ENCODE measurements around the gene TPD52L1. TPM values are rescaled to one million over a fixed set of nuclear protein-coding genes. Genes with fewer than 3 reads are reported as not detected.

Gene TPD52L1
- total and polyA plus RNA-seq, 2 experiments from 2014 or later = 171 to 182 TPM

DNA sequence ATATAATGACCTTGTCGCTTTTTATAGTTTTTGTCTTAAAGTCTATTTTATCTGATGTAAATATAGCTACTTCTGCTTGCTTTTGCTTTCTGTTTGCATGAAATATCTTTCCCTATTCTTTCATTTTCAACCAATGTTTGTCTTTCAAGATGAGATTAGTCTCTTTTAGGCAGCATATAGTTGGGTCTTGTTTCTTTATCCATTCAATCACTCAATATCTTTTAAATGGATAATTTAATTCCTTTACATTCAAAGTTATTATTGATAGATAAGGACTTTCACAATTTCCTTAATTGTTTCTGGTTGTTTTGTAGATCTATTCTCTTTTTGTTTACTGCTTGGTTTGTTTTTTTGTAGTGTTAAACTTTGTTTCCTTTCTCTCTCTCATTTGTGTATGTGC is 43.5 kb upstream of the TPD52L1 start:
- no peaks in the 10 kb centered on the region for H3K36me3 ChIP-seq (replicated peaks; ENCODE audit: insufficient read depth, low read depth)
- peaks cover 14% of the 10 kb centered on the region for H3K9me3 ChIP-seq (ENCODE audit: low read depth)
- H3K4me1 ChIP-seq (ENCODE audit: insufficient read depth) = no peaks in the 10 kb centered on the region
- DNase-seq (ENCODE audit: low spot score) = no peak
- no peak overlapping the region for H2AFZ ChIP-seq
- no peak overlapping the region for H3K27ac ChIP-seq
- no peak overlapping the region for H3K4me3 ChIP-seq
- H3K4me2 ChIP-seq = no peak overlapping the region
- TF ChIP-seq, protein P1, sequence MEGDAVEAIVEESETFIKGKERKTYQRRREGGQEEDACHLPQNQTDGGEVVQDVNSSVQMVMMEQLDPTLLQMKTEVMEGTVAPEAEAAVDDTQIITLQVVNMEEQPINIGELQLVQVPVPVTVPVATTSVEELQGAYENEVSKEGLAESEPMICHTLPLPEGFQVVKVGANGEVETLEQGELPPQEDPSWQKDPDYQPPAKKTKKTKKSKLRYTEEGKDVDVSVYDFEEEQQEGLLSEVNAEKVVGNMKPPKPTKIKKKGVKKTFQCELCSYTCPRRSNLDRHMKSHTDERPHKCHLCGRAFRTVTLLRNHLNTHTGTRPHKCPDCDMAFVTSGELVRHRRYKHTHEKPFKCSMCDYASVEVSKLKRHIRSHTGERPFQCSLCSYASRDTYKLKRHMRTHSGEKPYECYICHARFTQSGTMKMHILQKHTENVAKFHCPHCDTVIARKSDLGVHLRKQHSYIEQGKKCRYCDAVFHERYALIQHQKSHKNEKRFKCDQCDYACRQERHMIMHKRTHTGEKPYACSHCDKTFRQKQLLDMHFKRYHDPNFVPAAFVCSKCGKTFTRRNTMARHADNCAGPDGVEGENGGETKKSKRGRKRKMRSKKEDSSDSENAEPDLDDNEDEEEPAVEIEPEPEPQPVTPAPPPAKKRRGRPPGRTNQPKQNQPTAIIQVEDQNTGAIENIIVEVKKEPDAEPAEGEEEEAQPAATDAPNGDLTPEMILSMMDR (IDR thresholded peaks at IDR 0.05; ENCODE audit: poor library complexity) = no peak
- no peak for TF ChIP-seq EZH2phosphoT487 (IDR thresholded peaks at IDR 0.05; ENCODE audit: low read depth, severe bottlenecking, unreplicated experiment)
- no peak for TF ChIP-seq EZH2 (IDR thresholded peaks at IDR 0.05; ENCODE audit: borderline replicate concordance)
- H3K79me2 ChIP-seq = no peaks in the 10 kb centered on the region
- 88% methylated on average over 1 of the region's 1 CpG for WGBS (ENCODE audit: low lambda C conversion rate, missing lambda C conversion rate)
- H3K27me3 ChIP-seq = no peaks in the 10 kb centered on the region
- no peaks in the 10 kb centered on the region for H4K20me1 ChIP-seq (ENCODE audit: insufficient read depth, poor library complexity, severe bottlenecking)
- H3K9me2 ChIP-seq (replicated peaks; ENCODE audit: insufficient read depth) = no peaks in the 10 kb centered on the region

DNA sequence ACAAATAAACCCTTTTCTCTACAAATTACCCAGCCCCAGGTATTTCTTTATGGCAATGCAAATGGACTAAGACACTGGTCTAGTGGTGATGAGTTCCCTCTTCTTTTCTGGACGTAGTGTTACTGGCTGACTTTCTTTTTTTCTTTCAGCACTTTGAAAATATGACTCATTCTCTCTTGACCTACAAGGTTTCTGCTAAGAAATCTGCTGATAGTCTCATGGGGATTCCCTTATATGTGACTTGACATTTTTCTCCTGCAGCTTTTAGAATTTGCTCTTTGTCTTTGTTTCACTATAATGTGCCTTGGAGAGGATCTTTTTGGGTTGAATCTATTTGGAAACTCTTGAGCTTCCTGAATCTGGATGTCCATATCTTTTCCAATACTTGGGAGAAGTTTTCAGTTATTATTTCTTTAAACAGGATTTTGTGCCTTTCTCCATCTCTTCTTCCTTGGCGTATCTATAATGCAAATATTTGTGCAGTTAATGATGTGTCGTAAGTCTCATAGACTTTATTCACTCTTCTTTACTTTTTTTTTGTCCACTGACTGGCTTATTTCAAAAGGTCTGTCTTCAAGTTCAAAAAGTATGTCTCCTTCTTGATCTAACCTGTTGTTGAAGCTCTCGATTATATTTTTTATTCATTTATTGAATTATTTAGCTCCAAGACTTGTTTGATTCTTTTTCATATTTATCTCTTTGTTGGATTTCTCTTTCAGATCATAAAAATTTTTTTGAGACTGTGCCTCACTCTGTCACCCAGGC is 42.2 kb upstream of the TPD52L1 start:
- Histone ChIP-seq H3K9me3 (ENCODE audit: low read depth) (peaks cover 14% of the 10 kb centered on the region), H3K36me3 (replicated peaks; ENCODE audit: insufficient read depth, low read depth) (no peaks in the 10 kb centered on the region), H3K4me1 (ENCODE audit: insufficient read depth) (no peaks in the 10 kb centered on the region), H2AFZ (no peak overlapping the region), H3K79me2 (no peaks in the 10 kb centered on the region), H3K4me3 (no peak overlapping the region), H3K9me2 (replicated peaks; ENCODE audit: insufficient read depth) (no peaks in the 10 kb centered on the region), H4K20me1 (ENCODE audit: insufficient read depth, poor library complexity, severe bottlenecking) (no peaks in the 10 kb centered on the region), H3K4me2 (no peak overlapping the region), H3K27me3 (no peaks in the 10 kb centered on the region), H3K27ac (no peak overlapping the region)
- TF ChIP-seq EZH2phosphoT487 (IDR thresholded peaks at IDR 0.05; ENCODE audit: low read depth, severe bottlenecking, unreplicated experiment) (no peak), EZH2 (IDR thresholded peaks at IDR 0.05; ENCODE audit: borderline replicate concordance) (no peak)
- TF ChIP-seq, protein P1 (IDR thresholded peaks at IDR 0.05; ENCODE audit: poor library complexity) = no peak
- no peak for DNase-seq (ENCODE audit: low spot score)
- WGBS (ENCODE audit: low lambda C conversion rate, missing lambda C conversion rate) = 85% methylated on average over 4 of the region's 4 CpGs

DNA sequence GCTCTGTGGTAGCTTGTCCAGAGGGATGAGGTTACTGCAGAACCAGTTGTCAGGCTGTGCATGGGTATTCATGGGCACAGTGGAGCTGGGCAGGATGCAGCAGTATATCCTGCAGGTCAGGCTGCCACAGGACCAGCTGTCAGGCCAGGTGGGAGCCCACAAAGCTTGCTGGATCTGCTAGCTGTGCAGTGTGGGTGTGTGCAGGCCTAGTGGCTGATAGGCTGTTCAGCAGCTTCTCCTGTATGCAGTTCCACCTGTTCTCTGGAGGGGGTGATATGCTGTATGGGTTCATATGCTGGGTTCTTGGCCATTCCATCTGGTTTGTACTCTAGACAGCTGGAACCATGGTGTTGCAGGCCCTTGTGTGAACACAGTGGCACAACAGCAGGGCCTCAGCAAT is 40.6 kb upstream of the TPD52L1 start:
- Histone ChIP-seq H2AFZ (no peak overlapping the region), H3K9me3 (ENCODE audit: low read depth) (peaks cover 14% of the 10 kb centered on the region), H3K4me1 (ENCODE audit: insufficient read depth) (no peaks in the 10 kb centered on the region), H3K27me3 (no peaks in the 10 kb centered on the region), H3K79me2 (no peaks in the 10 kb centered on the region), H3K9me2 (replicated peaks; ENCODE audit: insufficient read depth) (no peaks in the 10 kb centered on the region), H3K4me2 (no peak overlapping the region), H3K36me3 (replicated peaks; ENCODE audit: insufficient read depth, low read depth) (no peaks in the 10 kb centered on the region), H4K20me1 (ENCODE audit: insufficient read depth, poor library complexity, severe bottlenecking) (no peaks in the 10 kb centered on the region), H3K4me3 (no peak overlapping the region), H3K27ac (no peak overlapping the region)
- TF ChIP-seq EZH2phosphoT487 (IDR thresholded peaks at IDR 0.05; ENCODE audit: low read depth, severe bottlenecking, unreplicated experiment) (no peak), EZH2 (IDR thresholded peaks at IDR 0.05; ENCODE audit: borderline replicate concordance) (no peak)
- TF ChIP-seq, protein P1 (IDR thresholded peaks at IDR 0.05; ENCODE audit: poor library complexity) = no peak
- no peak for DNase-seq (ENCODE audit: low spot score)

Measured in hepatocyte (in vitro differentiated cells).